ENCODE measurements around the gene COL16A1.

DNA sequence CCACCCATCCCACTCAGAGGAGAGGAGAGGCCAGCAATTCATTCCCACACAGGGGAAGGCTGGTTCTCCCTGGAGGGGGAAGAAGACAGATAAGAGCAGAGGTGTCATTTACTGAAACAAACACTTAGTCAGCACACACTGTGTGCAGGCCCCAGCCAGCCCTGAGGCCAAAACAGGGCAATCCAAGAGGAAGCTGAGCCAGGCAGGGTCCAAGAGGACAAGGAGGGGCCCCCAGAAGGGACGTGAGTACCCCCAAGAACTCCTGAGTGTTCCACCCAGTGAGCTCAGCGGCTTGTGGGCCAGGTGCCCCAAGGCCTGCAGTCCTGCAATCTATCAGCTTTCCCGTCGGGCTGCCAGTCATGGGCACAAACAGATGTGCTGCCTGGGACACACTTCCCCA, 44.5 kb upstream of the COL16A1 start:
- TF ChIP-seq POLR2AphosphoS5 (IDR thresholded peaks at IDR 0.05) = no peak
- TF ChIP-seq, protein P1, sequence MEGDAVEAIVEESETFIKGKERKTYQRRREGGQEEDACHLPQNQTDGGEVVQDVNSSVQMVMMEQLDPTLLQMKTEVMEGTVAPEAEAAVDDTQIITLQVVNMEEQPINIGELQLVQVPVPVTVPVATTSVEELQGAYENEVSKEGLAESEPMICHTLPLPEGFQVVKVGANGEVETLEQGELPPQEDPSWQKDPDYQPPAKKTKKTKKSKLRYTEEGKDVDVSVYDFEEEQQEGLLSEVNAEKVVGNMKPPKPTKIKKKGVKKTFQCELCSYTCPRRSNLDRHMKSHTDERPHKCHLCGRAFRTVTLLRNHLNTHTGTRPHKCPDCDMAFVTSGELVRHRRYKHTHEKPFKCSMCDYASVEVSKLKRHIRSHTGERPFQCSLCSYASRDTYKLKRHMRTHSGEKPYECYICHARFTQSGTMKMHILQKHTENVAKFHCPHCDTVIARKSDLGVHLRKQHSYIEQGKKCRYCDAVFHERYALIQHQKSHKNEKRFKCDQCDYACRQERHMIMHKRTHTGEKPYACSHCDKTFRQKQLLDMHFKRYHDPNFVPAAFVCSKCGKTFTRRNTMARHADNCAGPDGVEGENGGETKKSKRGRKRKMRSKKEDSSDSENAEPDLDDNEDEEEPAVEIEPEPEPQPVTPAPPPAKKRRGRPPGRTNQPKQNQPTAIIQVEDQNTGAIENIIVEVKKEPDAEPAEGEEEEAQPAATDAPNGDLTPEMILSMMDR (IDR thresholded peaks at IDR 0.05) = no peak
- no peak for TF ChIP-seq EP300 (IDR thresholded peaks at IDR 0.05; ENCODE audit: low read depth)
- no peak for TF ChIP-seq POLR2A (IDR thresholded peaks at IDR 0.05)

All from transverse colon (tissue), 4 donors.